MCF 10A (cell line): ENCODE data around the gene CECR2. TPM values are rescaled to one million over a fixed set of nuclear protein-coding genes. Genes with fewer than 3 reads are reported as not detected.

Experiments used
- BruUV-seq: library from RNA; stranded (reverse); fragments of 400-500 nt; replicated peaks from 2 replicates; lab custom pipeline; 2021; lab: Mats Ljungman, UMichigan
- CTCF ChIA-PET: fragments of 300-600 bp; sonication (Branson Sonifier 250); formaldehyde crosslinking; extraction: SDS; loops from one replicate; lab custom pipeline; 2021; ENCODE audit warnings: antibody characterized with exemption, inconsistent platforms; lab: Yijun Ruan, JAX
- POLR2A ChIA-PET: fragments of 300-600, 350-650 bp; sonication (Branson Sonifier 250); formaldehyde crosslinking; extraction: SDS; loops from one replicate; lab custom pipeline; 2020; ENCODE audit warnings: antibody characterized with exemption, inconsistent platforms; lab: Yijun Ruan, JAX
- DNase-seq: peaks from one replicate; pipeline ENCODE4 v3.0.0-alpha.2; 2018; ENCODE audit not compliant: unreplicated experiment
- H3K27ac Mint-ChIP-seq: one replicate; pipeline ENCODE4 v1.8.0; 2022; ENCODE audit warnings: mild to moderate bottlenecking, low read depth, mixed read lengths; ENCODE audit not compliant: unreplicated experiment
- H3K27me3 Mint-ChIP-seq: one replicate; pipeline ENCODE4 v1.8.0; 2022; ENCODE audit warnings: mixed read lengths; ENCODE audit not compliant: insufficient read depth, unreplicated experiment
- H3K36me3 Mint-ChIP-seq: one replicate; pipeline ENCODE4 v1.8.0; 2022; ENCODE audit warnings: mild to moderate bottlenecking, moderate library complexity, mixed read lengths; ENCODE audit not compliant: insufficient read depth, unreplicated experiment
- H3K4me1 Mint-ChIP-seq: one replicate; pipeline ENCODE4 v1.8.0; 2022; ENCODE audit warnings: mixed read lengths; ENCODE audit not compliant: insufficient read depth, unreplicated experiment
- H3K4me3 Mint-ChIP-seq: one replicate; pipeline ENCODE4 v1.8.0; 2022; ENCODE audit warnings: mild to moderate bottlenecking, moderate library complexity, mixed read lengths; ENCODE audit not compliant: unreplicated experiment
- H3K9me3 Mint-ChIP-seq: one replicate; pipeline ENCODE4 v1.8.0; 2022; ENCODE audit warnings: mixed read lengths; ENCODE audit not compliant: unreplicated experiment
- CTCF ChIP-seq: fragments of 200-600 bp; IDR thresholded peaks from one replicate; pipeline ENCODE4 v1.8.0; 2022; ENCODE audit warnings: antibody characterized with exemption, mild to moderate bottlenecking; ENCODE audit not compliant: unreplicated experiment
- intact Hi-C: fragments of 100-400 bp; cut with micrococcal nuclease; formaldehyde crosslinking; loops from 2 replicates; pipeline ENCODE4 v1.14.1; 2022
- total RNA-seq: library from RNA; stranded (reverse); gene quantifications from 2 replicates; pipeline ENCODE4 v1.2.3, GENCODE V29; 2022

Gene CECR2
- total RNA-seq, 1 experiment from 2014 or later, result not detected

GRCh38 chr22:17396516-17396915 lies 27.3 kb downstream of the CECR2 start:
- CTCF ChIA-PET, result interaction anchor here (0.6 kb wide), 1 partner anchor 19 kb away, joined by 3 read pairs; no protein-coding TSS in a partner anchor
- POLR2A ChIA-PET, result no interaction called here
- no peaks in the 10 kb centered on the region for H3K27me3 Mint-ChIP-seq
- intact Hi-C loops, result no loop called here
- no peaks in the 10 kb centered on the region for H3K36me3 Mint-ChIP-seq
- no peak overlapping the region for H3K27ac Mint-ChIP-seq
- no peak overlapping the region for H3K4me3 Mint-ChIP-seq
- TF ChIP-seq CTCF, result no peak
- no peak for DNase-seq
- H3K4me1 Mint-ChIP-seq, result no peaks in the 10 kb centered on the region
- BruUV-seq, result no TSS peak
- no peaks in the 10 kb centered on the region for H3K9me3 Mint-ChIP-seq

GRCh38 chr22:17397756-17398547 lies 28.7 kb downstream of the CECR2 start:
- Mint-ChIP-seq H3K9me3 (no peaks in the 10 kb centered on the region), H3K4me1 (no peaks in the 10 kb centered on the region), H3K27ac (no peak overlapping the region), H3K36me3 (no peaks in the 10 kb centered on the region), H3K4me3 (no peak overlapping the region), H3K27me3 (no peaks in the 10 kb centered on the region)
- no TSS peak for BruUV-seq
- TF ChIP-seq CTCF, result no peak
- ChIA-PET POLR2A (interaction anchor here (1.1 kb wide), 1 partner anchor 226 kb away, joined by 3 read pairs; no protein-coding TSS in a partner anchor), CTCF (interaction anchor here (0.7 kb wide), 1 partner anchor 10 kb away, joined by 3 read pairs; no protein-coding TSS in a partner anchor)
- intact Hi-C loops, result no loop called here
- DNase-seq, result no peak

GRCh38 chr22:17400305-17400704 lies 31.0 kb downstream of the CECR2 start:
- H3K9me3 Mint-ChIP-seq, result no peaks in the 10 kb centered on the region
- ChIA-PET POLR2A (no interaction called here), CTCF (no interaction called here)
- no peak overlapping the region for H3K4me3 Mint-ChIP-seq
- intact Hi-C loops, result no loop called here
- no peaks in the 10 kb centered on the region for H3K4me1 Mint-ChIP-seq
- BruUV-seq, result no TSS peak
- H3K27me3 Mint-ChIP-seq, result no peaks in the 10 kb centered on the region
- H3K27ac Mint-ChIP-seq, result no peak overlapping the region
- no peak for TF ChIP-seq CTCF
- DNase-seq, result peak; percentile 19
- no peaks in the 10 kb centered on the region for H3K36me3 Mint-ChIP-seq

- POLR2A ChIA-PET, result no interaction called here
- intact Hi-C loops, result no loop called here
- H3K27ac Mint-ChIP-seq, result no peak overlapping the region
- H3K36me3 Mint-ChIP-seq, result no peaks in the 10 kb centered on the region
- H3K9me3 Mint-ChIP-seq, result no peaks in the 10 kb centered on the region
- H3K4me3 Mint-ChIP-seq, result no peak overlapping the region
- no TSS peak for BruUV-seq
- CTCF ChIA-PET, result interaction anchor here (0.5 kb wide), 1 partner anchor 29 kb away, joined by 3 read pairs; no protein-coding TSS in a partner anchor
- H3K4me1 Mint-ChIP-seq, result no peaks in the 10 kb centered on the region
- DNase-seq, result no peak
- no peaks in the 10 kb centered on the region for H3K27me3 Mint-ChIP-seq
- TF ChIP-seq CTCF, result no peak
Observed at GRCh38 chr22:17401728-17402127, 32.5 kb downstream of the CECR2 start.
